Activated CD4-positive, alpha-beta T cell treated with anti-CD3 and anti-CD28 coated beads for 24 hours (primary cell): ENCODE data around the gene ADARB2.

Experiments used
- DNase-seq, 2 donors: peaks; one replicate each; pipeline ENCODE4 v3.0.0-alpha.2; 2020; ENCODE audit warnings: low read depth in 2 of 2

Gene ADARB2

GRCh38 chr10:1191752-1192151 is 545.6 kb downstream of the ADARB2 start:
- DNase-seq, result no peak

- no peak for DNase-seq
These were observed 546.4 kb downstream of the ADARB2 start for GRCh38 chr10:1190791-1191490.

DNA sequence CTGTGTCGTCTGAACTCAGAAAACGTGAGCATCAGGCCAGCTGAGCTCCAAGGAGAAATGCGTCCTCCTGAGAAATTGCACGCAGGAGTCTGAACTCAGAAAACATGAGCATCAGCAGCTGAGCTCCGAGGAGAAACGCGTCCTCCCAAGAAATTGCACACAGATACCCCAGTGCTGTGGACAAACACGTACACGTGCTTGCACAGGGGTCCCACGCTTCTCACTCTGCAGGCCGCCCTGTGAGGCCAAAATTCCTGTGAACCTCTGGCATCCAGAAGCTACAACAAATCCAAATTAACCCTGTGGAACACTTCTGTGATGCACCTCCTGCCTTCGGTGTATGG is 547.3 kb downstream of the ADARB2 start:
- DNase-seq, result no peak

GRCh38 chr10:1189166-1190051 is 547.9 kb downstream of the ADARB2 start:
- no peak for DNase-seq

- DNase-seq, result no peak
These were observed 548.7 kb downstream of the ADARB2 start for GRCh38 chr10:1188558-1189135.

GRCh38 chr10:1187855-1188557 is 549.3 kb downstream of the ADARB2 start:
- DNase-seq, result no peak

DNA sequence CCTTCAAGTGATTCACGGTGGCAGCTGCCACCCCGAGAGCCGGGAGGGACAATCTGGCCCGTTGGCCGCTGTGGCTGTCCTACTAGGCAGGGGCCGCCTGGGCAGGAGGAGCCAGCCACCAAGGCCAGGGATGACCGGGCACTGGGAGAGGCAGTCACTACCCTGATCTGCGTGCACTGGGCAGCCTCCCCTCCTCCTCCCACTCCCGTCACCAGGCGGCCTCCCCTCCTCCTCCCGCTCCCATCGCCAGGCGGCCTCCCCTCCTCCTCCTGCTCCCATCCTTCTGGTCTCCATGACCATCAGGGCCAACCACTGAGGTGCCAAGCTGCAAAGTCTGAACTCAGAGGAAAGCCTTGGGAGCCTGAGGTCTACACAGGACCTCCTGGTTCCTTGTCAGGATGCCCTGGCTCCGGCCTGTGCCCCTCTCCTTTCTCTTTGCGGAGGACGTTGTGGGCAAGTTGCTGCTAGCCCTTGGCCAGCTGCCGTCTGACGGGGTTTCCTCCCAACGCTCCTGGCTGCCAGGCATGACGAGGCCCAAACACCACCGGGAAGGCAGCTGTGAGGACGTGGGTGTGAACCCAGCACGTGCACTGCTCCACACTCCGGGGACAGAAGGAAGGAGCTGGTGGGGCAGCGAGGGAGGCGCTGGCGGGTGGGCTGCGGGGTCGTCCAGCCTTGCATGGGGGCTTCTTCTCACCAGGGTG is 550.0 kb downstream of the ADARB2 start:
- no peak for DNase-seq

GRCh38 chr10:1186683-1186990 is 550.7 kb downstream of the ADARB2 start:
- no peak for DNase-seq

DNA sequence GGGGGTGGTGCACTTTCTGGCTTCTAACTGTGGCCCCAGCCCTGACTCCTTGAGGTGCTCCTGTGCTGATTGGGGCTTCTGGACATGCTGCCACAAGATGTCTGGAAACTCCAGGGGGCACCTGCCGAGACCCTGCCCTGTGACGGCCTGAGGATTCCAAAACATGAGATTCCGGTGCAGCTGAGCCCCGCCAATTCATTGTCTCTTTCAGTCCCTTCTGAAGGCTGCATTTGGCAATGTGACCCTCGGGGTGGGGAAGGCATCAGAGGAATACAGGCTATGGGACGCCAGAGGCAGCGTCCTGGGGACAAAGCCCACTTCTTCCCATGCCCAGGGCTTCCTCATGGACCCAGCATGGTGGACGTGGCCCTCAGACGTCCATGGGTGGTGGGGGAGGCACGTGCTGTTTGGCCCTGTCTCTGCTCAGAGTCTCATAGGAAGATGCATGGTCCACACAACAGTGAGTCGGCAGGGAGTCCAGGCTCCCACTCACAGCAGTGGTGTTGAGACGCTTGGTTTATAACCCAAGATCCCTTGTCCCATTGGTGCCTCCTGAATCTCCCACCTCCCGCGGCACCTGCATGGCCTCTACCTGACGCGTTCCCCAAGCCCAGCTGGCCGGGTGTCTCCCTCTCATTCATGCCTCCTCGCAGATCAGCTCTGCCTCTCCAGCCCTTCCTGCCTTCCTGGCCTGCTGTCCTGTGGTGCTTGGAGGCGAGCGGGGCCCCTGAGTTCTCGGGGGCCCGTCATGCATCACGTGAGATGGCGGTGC is 551.2 kb downstream of the ADARB2 start:
- DNase-seq, result no peak

DNA sequence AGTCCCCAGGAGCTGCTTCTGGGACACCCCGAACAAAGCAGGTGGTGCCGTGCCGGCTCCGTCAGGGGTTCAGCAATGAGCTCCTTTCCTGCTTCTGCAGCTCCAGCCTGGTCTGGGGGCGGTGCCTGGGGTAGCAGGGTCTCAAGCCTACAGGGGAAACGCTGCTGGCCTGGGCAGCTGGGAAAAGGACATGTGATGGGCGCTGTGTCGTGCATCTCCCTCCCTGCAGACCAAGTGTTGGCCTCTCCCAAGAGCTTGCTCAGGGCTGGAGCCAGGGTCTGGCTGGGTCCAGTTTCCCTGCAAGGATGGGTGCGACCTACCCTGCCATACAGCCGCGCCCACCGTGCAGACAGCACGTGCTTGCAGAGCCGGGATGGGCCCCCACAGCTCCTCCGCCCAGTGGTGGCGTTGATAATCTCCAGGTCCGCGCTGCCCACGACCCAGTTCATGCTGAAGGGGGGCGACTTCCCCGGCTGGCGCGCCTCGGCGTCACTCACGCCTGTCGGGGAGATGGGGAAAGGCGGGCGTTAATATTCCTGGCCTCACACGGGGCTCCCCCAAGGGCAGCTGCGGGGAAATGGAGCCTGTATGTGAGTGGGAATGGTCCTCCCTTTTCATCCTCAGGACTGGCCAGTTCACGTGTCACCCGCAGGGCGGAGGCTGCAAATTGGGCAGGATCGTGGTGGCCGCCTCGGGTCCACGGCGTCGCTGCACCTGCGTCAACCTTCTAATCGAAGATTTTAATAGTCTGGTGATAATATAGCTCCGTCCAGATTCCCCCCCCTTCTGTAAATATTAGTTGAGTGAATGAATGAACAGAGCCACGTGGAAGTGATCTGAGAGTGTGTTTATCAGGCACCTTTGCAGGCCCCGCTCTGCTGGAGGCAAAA is 552.5 kb downstream of the ADARB2 start:
- DNase-seq, result no peak

DNA sequence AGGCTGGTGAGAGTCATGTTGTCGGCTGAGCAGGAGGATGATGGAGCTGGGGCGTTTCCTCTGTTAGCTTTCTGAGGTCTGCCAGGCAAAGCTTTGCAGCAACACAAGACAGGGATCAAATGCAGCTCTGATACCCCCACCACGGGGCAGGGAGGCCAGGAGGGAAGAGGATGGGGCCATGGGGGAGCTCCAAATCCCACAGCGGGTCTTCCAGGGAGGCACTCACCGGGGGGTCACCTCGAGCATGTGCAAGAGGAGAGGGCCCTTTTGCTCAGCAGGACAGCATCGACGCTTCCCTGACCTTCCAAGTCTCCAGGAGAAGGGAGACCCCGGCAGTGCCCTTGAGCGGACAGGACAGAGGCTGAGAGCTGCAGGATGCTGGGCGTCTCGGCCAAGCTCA is 553.6 kb downstream of the ADARB2 start:
- no peak for DNase-seq

DNA sequence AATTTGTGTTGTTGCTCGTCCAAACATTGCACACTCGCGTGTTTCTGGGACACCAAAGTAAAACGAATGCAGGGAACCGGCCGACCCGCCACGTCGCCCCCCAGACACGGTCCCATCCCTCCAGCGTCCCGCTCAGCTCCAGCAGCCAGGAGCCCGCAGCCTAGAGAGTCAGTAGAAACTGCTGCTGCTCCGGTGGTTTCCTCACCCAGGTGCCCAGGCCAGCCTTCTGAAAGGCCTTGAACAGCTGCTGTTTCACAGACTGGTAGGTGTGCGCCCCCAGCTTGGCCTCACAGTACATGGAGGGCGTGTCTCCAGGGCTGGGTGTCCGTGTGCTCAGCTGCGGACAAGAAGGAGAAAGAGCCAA is 554.3 kb downstream of the ADARB2 start:
- DNase-seq, result no peak

DNA sequence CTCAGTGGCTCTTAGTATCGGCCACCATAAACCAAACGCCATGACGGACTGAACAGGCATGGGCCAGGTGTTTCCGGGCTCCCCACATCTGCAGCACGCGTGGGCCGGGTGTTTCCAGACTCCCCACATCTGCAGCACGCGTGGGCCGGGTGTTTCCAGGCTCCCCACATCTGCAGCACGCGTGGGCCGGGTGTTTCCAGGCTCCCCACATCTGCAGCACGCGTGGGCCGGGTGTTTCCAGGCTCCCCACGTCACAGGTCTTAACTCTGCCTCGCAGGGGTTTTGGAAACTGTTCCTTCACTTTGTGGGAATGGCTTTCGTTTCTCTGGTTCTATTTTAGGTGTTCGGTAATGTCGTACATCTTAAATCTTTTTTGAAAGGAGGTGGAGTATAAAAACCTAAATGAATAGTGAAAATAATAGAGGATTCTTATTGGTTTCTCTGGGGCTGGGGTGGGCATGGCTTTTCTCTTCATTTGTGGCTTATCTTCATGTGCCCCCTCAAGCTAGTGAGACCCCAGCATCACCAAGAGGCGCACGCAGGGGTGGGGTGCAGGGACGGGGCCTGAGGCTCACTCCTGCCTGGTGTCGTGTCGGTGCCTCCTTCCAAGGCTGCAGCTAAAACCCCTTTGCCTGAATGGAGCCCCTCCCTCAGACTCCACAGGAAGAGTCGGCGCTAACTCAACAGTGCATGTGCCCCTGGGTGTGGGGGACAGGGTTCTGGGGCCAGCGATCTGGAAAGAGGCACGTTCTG is 554.9 kb downstream of the ADARB2 start:
- DNase-seq, result no peak

- DNase-seq, result no peak
These were observed 556.5 kb downstream of the ADARB2 start for GRCh38 chr10:1180836-1181235.

GRCh38 chr10:1180071-1180730 is 557.1 kb downstream of the ADARB2 start:
- no peak for DNase-seq

GRCh38 chr10:1179346-1180070 is 557.8 kb downstream of the ADARB2 start:
- DNase-seq, result no peak

- DNase-seq, result no peak
These were observed 558.8 kb downstream of the ADARB2 start for GRCh38 chr10:1178506-1178905.

DNA sequence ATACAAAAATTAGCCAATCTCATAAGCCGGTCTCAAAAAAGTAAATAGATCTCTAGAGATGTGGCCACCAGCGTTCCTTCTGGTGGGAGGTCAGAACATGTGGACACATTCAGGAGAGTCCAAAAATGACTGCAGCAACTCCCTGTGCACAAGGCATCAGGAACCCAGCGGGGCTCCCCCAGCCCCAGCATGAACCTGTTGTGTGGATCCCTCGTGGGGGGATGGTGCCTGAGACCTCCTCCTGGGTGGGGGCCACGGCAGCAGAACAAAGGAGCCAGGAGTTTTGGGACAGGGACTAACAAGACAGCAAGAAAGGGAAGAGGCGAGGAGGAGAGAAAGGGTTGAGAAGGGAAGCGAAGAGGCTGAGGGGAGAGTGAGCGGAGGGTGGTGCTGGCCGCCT is 559.4 kb downstream of the ADARB2 start:
- DNase-seq, result no peak
